WTC11 (cell line): Measurements from ENCODE around the gene C19orf73.

Experiments used
- CREB1 ChIP-seq: sonication (generic); formaldehyde crosslinking; IDR thresholded peaks from 2 replicates; pipeline ENCODE4 v1.8.0; 2023; ENCODE audit warnings: mild to moderate bottlenecking, missing genetic modification reagents
- CTCF ChIP-seq: fragments of 200-600 bp; IDR thresholded peaks from 2 replicates; pipeline ENCODE4 v1.8.0; 2022; ENCODE audit warnings: antibody characterized with exemption
- IRF2 ChIP-seq: sonication (generic); formaldehyde crosslinking; IDR thresholded peaks from 2 replicates; pipeline ENCODE4 v1.8.0; 2022; ENCODE audit warnings: low read depth, missing genetic modification reagents, borderline replicate concordance
- JUN ChIP-seq: sonication (generic); formaldehyde crosslinking; IDR thresholded peaks from 2 replicates; pipeline ENCODE4 v1.8.0; 2023; ENCODE audit warnings: mild to moderate bottlenecking, missing genetic modification reagents
- NR1H2 ChIP-seq: sonication (generic); formaldehyde crosslinking; IDR thresholded peaks from 2 replicates; pipeline ENCODE4 v1.9.0; 2021; ENCODE audit warnings: mild to moderate bottlenecking, moderate library complexity, missing genetic modification reagents
- USF2 ChIP-seq: sonication (generic); formaldehyde crosslinking; IDR thresholded peaks from 2 replicates; pipeline ENCODE4 v1.8.1; 2023; ENCODE audit warnings: mild to moderate bottlenecking, missing genetic modification reagents, moderate library complexity
- TF ChIP-seq, protein P1 (sequence below): sonication (generic); formaldehyde crosslinking; IDR thresholded peaks from 2 replicates; pipeline ENCODE4 v1.8.1; 2022; ENCODE audit warnings: mild to moderate bottlenecking, moderate library complexity, missing genetic modification reagents
- TF ChIP-seq, protein P2 (sequence below): sonication (generic); formaldehyde crosslinking; IDR thresholded peaks from 2 replicates; pipeline ENCODE4 v1.8.0; 2022; ENCODE audit warnings: mild to moderate bottlenecking, missing genetic modification reagents
- TF ChIP-seq, protein P3 (sequence below): sonication (generic); formaldehyde crosslinking; conservative IDR thresholded peaks from 2 replicates; pipeline ENCODE4 v1.8.1; 2022; ENCODE audit warnings: mild to moderate bottlenecking, missing genetic modification reagents

DNA sequence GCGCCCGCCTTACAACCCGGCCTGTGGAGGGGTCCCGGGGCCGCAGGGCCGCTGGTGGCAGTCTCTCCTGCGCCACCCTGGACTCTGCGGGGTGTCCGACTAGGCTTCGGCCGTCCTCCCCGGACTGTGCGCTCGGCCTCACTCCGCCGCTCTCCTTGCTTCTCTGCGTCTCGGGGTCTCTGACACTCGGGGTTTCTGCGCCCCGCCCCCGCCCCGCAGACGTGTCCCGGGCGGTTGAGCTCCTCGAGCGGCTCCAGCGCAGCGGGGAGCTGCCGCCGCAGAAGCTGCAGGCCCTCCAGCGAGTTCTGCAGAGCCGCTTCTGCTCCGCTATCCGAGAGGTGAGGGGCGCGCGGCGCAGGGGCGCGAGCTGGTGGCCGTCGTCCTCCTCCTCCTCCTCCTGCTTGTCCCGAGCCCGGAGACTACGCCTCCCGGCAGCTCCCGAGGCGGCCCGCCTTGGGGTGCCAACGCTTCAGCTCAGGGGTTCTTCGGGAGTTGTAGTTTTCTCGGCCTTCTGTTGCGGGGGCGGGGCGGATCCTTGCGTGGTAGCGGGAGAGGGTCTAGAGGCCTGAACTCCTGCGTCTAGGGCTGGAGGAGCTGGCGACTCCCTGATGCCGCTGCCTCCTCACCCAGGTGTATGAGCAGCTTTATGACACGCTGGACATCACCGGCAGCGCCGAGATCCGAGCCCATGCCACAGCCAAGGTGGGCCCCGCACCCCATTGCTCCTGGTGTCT is 4.1 kb downstream of the C19orf73 start:
- TF ChIP-seq CTCF, result no peak
- TF ChIP-seq USF2 (CRISPR knock-in tag), result no peak
- TF ChIP-seq, protein P1, sequence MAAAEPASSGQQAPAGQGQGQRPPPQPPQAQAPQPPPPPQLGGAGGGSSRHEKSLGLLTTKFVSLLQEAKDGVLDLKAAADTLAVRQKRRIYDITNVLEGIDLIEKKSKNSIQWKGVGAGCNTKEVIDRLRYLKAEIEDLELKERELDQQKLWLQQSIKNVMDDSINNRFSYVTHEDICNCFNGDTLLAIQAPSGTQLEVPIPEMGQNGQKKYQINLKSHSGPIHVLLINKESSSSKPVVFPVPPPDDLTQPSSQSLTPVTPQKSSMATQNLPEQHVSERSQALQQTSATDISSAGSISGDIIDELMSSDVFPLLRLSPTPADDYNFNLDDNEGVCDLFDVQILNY, result no peak
- TF ChIP-seq IRF2, result no peak
- no peak for TF ChIP-seq CREB1 (CRISPR knock-in tag)
- no peak for TF ChIP-seq JUN (CRISPR knock-in tag)
- no peak for TF ChIP-seq NR1H2 (CRISPR knock-in tag)
- TF ChIP-seq, protein P2, sequence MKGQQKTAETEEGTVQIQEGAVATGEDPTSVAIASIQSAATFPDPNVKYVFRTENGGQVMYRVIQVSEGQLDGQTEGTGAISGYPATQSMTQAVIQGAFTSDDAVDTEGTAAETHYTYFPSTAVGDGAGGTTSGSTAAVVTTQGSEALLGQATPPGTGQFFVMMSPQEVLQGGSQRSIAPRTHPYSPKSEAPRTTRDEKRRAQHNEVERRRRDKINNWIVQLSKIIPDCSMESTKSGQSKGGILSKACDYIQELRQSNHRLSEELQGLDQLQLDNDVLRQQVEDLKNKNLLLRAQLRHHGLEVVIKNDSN (CRISPR knock-in tag), result no peak
- TF ChIP-seq, protein P3, sequence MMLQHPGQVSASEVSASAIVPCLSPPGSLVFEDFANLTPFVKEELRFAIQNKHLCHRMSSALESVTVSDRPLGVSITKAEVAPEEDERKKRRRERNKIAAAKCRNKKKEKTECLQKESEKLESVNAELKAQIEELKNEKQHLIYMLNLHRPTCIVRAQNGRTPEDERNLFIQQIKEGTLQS, result no peak
